Adrenal gland (tissue), 12 donors: Measurements from ENCODE around the gene CCAR1. TPM values are rescaled to one million over a fixed set of nuclear protein-coding genes. Genes with fewer than 3 reads are reported as not detected.
"Not testable (repeated sequence)": the region's sequence is repeated elsewhere in the genome, so short reads cannot be mapped to it uniquely, and the experiment has no call there.

Experiments
- DNase-seq, 7 donors: peaks; one replicate each; pipeline ENCODE4 v3.0.0-alpha.2; 2019 to 2020
- H3K27ac ChIP-seq, 5 donors: fragments of 200-600 bp; sonication (generic) in 4 of 5; 1 replicate in 3 of 5; 2 replicates in 2 of 5; pipeline versions ENCODE4 v1.5.1 to v1.8.0; 2016 to 2020; ENCODE audit warnings: mild to moderate bottlenecking in 1 of 5
- H3K27me3 ChIP-seq: fragments of 200-600 bp; 2 replicates; pipeline ENCODE4 v1.8.0; 2021
- H3K36me3 ChIP-seq, 2 donors: fragments of 200-600 bp; replicated peaks in 1 of 2; 1 replicate in 1 of 2; 2 replicates in 1 of 2; pipeline versions ENCODE4 v1.5.1 to v1.8.0; 2018 to 2022
- H3K4me1 ChIP-seq, 2 donors: fragments of 200-600 bp; replicated peaks in 1 of 2; 1 replicate in 1 of 2; 2 replicates in 1 of 2; pipeline versions ENCODE4 v1.5.1 to v1.8.0; 2018 to 2021
- H3K4me3 ChIP-seq, 4 donors: fragments of 200-600 bp; sonication (generic) in 3 of 4; one replicate each; pipeline ENCODE4 v1.5.1; 2016 to 2018
- H3K9me3 ChIP-seq, 3 donors: fragments of 200-600 bp; sonication (generic) in 1 of 3; replicated peaks in 1 of 3; 1 replicate in 2 of 3; 2 replicates in 1 of 3; pipeline versions ENCODE4 v1.5.1 to v1.8.0; 2016 to 2021
- POLR2A ChIP-seq, 2 donors: fragments of 450-650 bp; IDR thresholded peaks; one replicate each; pipeline ENCODE4 v1.6.1; 2017; ENCODE audit warnings: antibody characterized with exemption in 2 of 2, mild to moderate bottlenecking in 2 of 2, moderate library complexity in 1 of 2
- WGBS, 4 donors: extraction: QIAGEN DNeasy Blood & Tissue Kit in 2 of 4; methylation state at CpG; one replicate each; pipeline versions ENCODE4 v1.1.5 to v1.1.7; 2013 to 2017; 5-methylcytosine and 5-hydroxymethylcytosine counted together
- intact Hi-C, 2 donors: fragments of 100-400 bp; cut with DNase I; formaldehyde crosslinking; loops; one replicate each; pipeline versions ENCODE4 v1.14.1 to v1.15.0; 2022 to 2023
- polyA plus RNA-seq, 3 donors: library from polyadenylated mRNA; stranded (reverse); fragments of 200-250 nt in 2 of 3; fragments of 350-450 nt in 1 of 3; fragmentation: Illumina TruSeq in 1 of 3; extraction: RNeasy Lipid Tissue Mini Kit (QIAGEN cat#74804) in 1 of 3; gene quantifications; one replicate each; pipeline ENCODE4 v1.2.3, GENCODE V29; 2013 to 2014
- total RNA-seq, 9 donors: library from RNA; depleted of rRNA in 4 of 9; stranded (reverse); fragments of >200 nt in 4 of 9; fragments of 120-200 nt in 1 of 9; fragmentation: NEBNext Ultra II Directional in 1 of 9; extraction: Animal tissue kit (Norgen Biotek cat#: 25700) in 1 of 9; gene quantifications; one replicate each; pipeline versions ENCODE4 v1.1.0 to v1.2.4, GENCODE V29; 2013 to 2023
- TF ChIP-seq, protein P1 (sequence below), 6 experiments: fragments of 450-650 bp in 4 of 6; fragments of 200-600 bp in 2 of 6; sonication (generic) in 1 of 6; IDR thresholded peaks; 1 replicate in 5 of 6; 2 replicates in 1 of 6; pipeline versions ENCODE4 v1.5.1 to v1.8.0; 2016 to 2021; ENCODE audit warnings: antibody characterized with exemption in 6 of 6, mild to moderate bottlenecking in 2 of 6, moderate library complexity in 1 of 6
- donor health status: healthy with polysubstance abuse.
- donor health status: Bipolar disorder and iron deficiency.
- donor health status: DM: yes; HTN: yes; CAD: no.
- donor health status: DM: no; HTN: no; CAD: no.
- donor health status: DM: no; HTN: no; CAD: no.
- donor health status: DM: yes; HTN: yes; CAD: no.

CCAR1 gene
- total and polyA plus RNA-seq, 12 donors: 26.0 to 102 (median 60.6) TPM

GRCh38 chr10:68795886-68796532, 75.0 kb downstream of the CCAR1 start:
- Histone ChIP-seq H3K4me1 (no peaks in the 10 kb centered on the region), H3K36me3 (peaks cover 0 to 23% of the 10 kb centered on the region in 2 donors), H3K4me3 (no peak overlapping the region), H3K27me3 (no peaks in the 10 kb centered on the region), H3K9me3 (no peaks in the 10 kb centered on the region), H3K27ac (no peak overlapping the region)
- WGBS, 4 donors: 94 to 96% (median 95%) methylated on average over 4 of the region's 4 CpGs
- intact Hi-C loops: no loop called here
- TF ChIP-seq, protein P1, sequence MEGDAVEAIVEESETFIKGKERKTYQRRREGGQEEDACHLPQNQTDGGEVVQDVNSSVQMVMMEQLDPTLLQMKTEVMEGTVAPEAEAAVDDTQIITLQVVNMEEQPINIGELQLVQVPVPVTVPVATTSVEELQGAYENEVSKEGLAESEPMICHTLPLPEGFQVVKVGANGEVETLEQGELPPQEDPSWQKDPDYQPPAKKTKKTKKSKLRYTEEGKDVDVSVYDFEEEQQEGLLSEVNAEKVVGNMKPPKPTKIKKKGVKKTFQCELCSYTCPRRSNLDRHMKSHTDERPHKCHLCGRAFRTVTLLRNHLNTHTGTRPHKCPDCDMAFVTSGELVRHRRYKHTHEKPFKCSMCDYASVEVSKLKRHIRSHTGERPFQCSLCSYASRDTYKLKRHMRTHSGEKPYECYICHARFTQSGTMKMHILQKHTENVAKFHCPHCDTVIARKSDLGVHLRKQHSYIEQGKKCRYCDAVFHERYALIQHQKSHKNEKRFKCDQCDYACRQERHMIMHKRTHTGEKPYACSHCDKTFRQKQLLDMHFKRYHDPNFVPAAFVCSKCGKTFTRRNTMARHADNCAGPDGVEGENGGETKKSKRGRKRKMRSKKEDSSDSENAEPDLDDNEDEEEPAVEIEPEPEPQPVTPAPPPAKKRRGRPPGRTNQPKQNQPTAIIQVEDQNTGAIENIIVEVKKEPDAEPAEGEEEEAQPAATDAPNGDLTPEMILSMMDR (IDR thresholded peaks at IDR 0.05): no peak
- TF ChIP-seq POLR2A (IDR thresholded peaks at IDR 0.05): no peak
- peak in 1 of 7 donors; percentile 44 for DNase-seq

DNA sequence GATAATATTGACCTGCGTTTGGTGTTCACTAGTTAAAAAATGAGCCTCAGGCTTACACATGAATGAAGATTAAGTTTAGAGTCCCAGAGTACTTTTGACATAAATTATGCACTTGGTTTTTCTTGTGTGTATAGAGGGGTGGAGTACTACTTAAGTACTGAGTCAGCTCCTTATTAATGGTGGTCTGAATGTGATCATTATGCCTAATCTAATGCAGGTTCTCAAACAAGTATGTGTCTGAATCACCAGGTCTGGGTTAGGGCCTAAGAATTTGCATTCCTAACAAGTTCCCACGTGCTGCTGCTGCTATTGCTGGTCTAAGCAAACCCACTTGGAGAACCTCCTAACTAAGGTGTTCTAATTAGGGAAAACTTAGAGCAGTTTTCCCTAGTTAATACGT, 75.6 kb downstream of the CCAR1 start:
- 77 to 86% (median 84%) methylated on average over 3 of the region's 3 CpGs for WGBS, 4 donors
- H3K4me1 ChIP-seq: no peaks in the 10 kb centered on the region
- intact Hi-C loops: no loop called here
- H3K36me3 ChIP-seq: peaks cover 0 to 20% of the 10 kb centered on the region in 2 donors
- H3K27me3 ChIP-seq: no peaks in the 10 kb centered on the region
- H3K4me3 ChIP-seq: no peak overlapping the region
- H3K27ac ChIP-seq: no peak overlapping the region
- TF ChIP-seq, protein P1 (IDR thresholded peaks at IDR 0.05): no peak
- TF ChIP-seq POLR2A (IDR thresholded peaks at IDR 0.05): no peak
- H3K9me3 ChIP-seq: no peaks in the 10 kb centered on the region
- DNase-seq: peak in 1 of 7 donors; percentile 24

- intact Hi-C loops: no loop called here
- no peaks in the 10 kb centered on the region for H3K9me3 ChIP-seq
- H3K27me3 ChIP-seq: no peaks in the 10 kb centered on the region
- no peaks in the 10 kb centered on the region for H3K36me3 ChIP-seq
- 71 to 88% (median 80%) methylated on average over 2 of the region's 2 CpGs for WGBS, 4 donors
- TF ChIP-seq POLR2A (IDR thresholded peaks at IDR 0.05): no peak
- TF ChIP-seq, protein P1 (IDR thresholded peaks at IDR 0.05): no peak
- no peak for DNase-seq
- no peaks in the 10 kb centered on the region for H3K4me1 ChIP-seq
- no peak overlapping the region for H3K27ac ChIP-seq
- no peak overlapping the region for H3K4me3 ChIP-seq
Observed at GRCh38 chr10:68800211-68800610, 79.2 kb downstream of the CCAR1 start.

DNA sequence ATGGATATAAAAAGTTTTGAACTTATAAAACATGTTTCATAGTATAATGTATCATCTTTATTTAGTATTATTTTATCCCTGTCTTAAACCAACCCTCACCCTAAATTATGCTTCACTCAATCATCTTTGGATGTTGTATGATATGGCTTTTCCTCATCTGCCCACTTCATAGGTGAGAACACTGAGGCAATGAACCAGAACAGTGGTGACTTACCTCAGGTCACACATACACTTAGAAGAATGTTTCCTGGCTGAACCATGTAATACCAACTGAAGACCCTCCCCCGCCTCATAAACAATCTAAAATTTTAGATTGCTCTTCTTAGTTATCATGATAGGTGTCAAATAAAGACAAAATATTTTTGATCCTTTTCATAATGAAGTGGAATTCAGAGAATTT, 83.7 kb downstream of the CCAR1 start:
- Histone ChIP-seq H3K4me3 (no peak overlapping the region), H3K4me1 (no peaks in the 10 kb centered on the region), H3K36me3 (no peaks in the 10 kb centered on the region), H3K27ac (no peak overlapping the region), H3K27me3 (no peaks in the 10 kb centered on the region), H3K9me3 (no peaks in the 10 kb centered on the region)
- intact Hi-C loops: no loop called here
- TF ChIP-seq, protein P1 (IDR thresholded peaks at IDR 0.05): no peak
- no peak for TF ChIP-seq POLR2A (IDR thresholded peaks at IDR 0.05)
- WGBS, 4 donors: 95 to 100% (median 96%) methylated on average over 1 of the region's 1 CpG
- no peak for DNase-seq

- H3K9me3 ChIP-seq, H3K27me3 ChIP-seq, H3K36me3 ChIP-seq, intact Hi-C loops, H3K4me3 ChIP-seq: not testable (repeated sequence)
- Histone ChIP-seq H3K4me1 (peaks cover 6 to 17% of the 10 kb centered on the region in 2 donors), H3K27ac (peak overlapping the region; percentile 43 to 82 (median 73))
- peak in 2 of 7 donors; percentile 15 to 41 for DNase-seq
- WGBS, 4 donors: 90 to 93% (median 93%) methylated on average over 9 of the region's 9 CpGs
Observed at GRCh38 chr10:68810830-68811229, 89.8 kb downstream of the CCAR1 start.
